Nephron progenitor cell (in vitro differentiated cells): ENCODE results near the gene RPUSD2.

ENCODE experiments used
- DNase-seq: peaks from one replicate; pipeline ENCODE4 v3.0.0; 2021
- H3K27ac Mint-ChIP-seq: 2 replicates; pipeline ENCODE4 v1.8.0; 2021; ENCODE audit warnings: mild to moderate bottlenecking, moderate library complexity, mixed read lengths
- H3K27me3 Mint-ChIP-seq: 2 replicates; pipeline ENCODE4 v1.8.0; 2021; ENCODE audit warnings: mild to moderate bottlenecking, low read depth, mixed read lengths; ENCODE audit not compliant: poor library complexity
- H3K36me3 Mint-ChIP-seq: 2 replicates; pipeline ENCODE4 v1.8.0; 2021; ENCODE audit warnings: low read depth, mixed read lengths
- H3K4me1 Mint-ChIP-seq: 2 replicates; pipeline ENCODE4 v1.8.0; 2021; ENCODE audit warnings: mixed read lengths
- H3K4me3 Mint-ChIP-seq: 2 replicates; pipeline ENCODE4 v1.8.0; 2021; ENCODE audit warnings: mild to moderate bottlenecking, moderate library complexity, mixed read lengths
- H3K9me3 Mint-ChIP-seq: 2 replicates; pipeline ENCODE4 v1.8.0; 2021; ENCODE audit warnings: mild to moderate bottlenecking, moderate library complexity, mixed read lengths
- CTCF ChIP-seq: fragments of 200-600 bp; sonication (generic); IDR thresholded peaks from 2 replicates; pipeline ENCODE4 v1.5.0; 2021; ENCODE audit warnings: antibody characterized with exemption

Gene RPUSD2

GRCh38 chr15:40548610-40549009 lies 20.5 kb upstream of the RPUSD2 start:
- Mint-ChIP-seq H3K4me1 (peaks cover 20% of the 10 kb centered on the region), H3K36me3 (peaks cover 24% of the 10 kb centered on the region), H3K27ac (peak overlapping the region; percentile 62), H3K9me3 (no peaks in the 10 kb centered on the region), H3K4me3 (no peak overlapping the region), H3K27me3 (peaks cover under 1% of the 10 kb centered on the region)
- DNase-seq = no peak
- TF ChIP-seq CTCF = no peak

GRCh38 chr15:40549894-40550293 lies 19.2 kb upstream of the RPUSD2 start:
- no peak overlapping the region for H3K27ac Mint-ChIP-seq
- no peak for DNase-seq

GRCh38 chr15:40550341-40551037 lies 18.6 kb upstream of the RPUSD2 start:
- Mint-ChIP-seq H3K27me3 (peaks cover 2% of the 10 kb centered on the region), H3K36me3 (peaks cover 30% of the 10 kb centered on the region), H3K27ac (no peak overlapping the region), H3K4me3 (no peak overlapping the region), H3K9me3 (no peaks in the 10 kb centered on the region), H3K4me1 (peaks cover 32% of the 10 kb centered on the region)
- no peak for TF ChIP-seq CTCF
- no peak for DNase-seq

More at GRCh38 chr15:40549894-40550293, 19.2 kb upstream of the RPUSD2 start:
- Mint-ChIP-seq H3K27me3 (peaks cover 2% of the 10 kb centered on the region), H3K9me3 (no peaks in the 10 kb centered on the region), H3K4me3 (no peak overlapping the region), H3K4me1 (peaks cover 28% of the 10 kb centered on the region), H3K36me3 (peaks cover 24% of the 10 kb centered on the region)
- no peak for TF ChIP-seq CTCF

DNA sequence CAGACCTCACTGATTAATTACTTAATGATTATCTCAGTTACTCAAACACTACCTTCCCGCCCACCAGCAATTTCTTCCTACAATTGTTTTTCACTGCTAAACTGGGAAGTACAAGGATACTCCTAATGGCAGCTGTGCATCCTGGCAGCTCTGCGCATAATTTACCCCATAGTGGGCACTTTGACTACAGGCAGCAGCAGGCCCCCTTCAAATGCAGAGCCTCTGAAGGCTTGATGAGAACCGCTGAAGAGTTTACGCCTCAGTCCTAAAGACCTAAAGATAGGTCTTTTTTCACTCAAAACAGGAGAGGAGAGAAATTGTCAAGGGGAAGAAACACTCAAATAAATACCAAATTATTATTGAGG lies 15.0 kb upstream of the RPUSD2 start:
- Mint-ChIP-seq H3K27me3 (peaks cover 2% of the 10 kb centered on the region), H3K27ac (peak overlapping the region; percentile 84), H3K9me3 (no peaks in the 10 kb centered on the region), H3K4me1 (peaks cover 47% of the 10 kb centered on the region), H3K4me3 (peak overlapping the region; percentile 19), H3K36me3 (peaks cover 50% of the 10 kb centered on the region)
- TF ChIP-seq CTCF = no peak
- no peak for DNase-seq

DNA sequence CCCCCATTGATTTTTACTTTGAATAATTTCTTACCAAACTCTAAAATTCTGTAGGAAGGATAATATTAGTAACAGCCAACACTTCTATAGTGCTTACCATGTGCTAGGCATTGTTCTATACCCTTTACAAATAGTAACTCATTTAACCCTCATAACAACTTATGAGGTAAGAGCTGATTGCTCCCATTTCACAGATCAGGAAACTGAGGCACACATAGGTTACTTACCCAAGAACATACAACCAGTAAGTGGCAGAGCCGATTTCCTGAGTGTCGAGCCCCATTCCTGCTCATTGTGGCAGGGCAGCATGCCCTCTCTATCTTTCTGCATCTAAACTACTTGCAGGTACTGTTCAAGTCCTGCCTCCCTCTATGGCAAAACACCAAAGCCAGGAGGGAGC lies 13.2 kb upstream of the RPUSD2 start:
- H3K9me3 Mint-ChIP-seq = no peaks in the 10 kb centered on the region
- peaks cover 45% of the 10 kb centered on the region for H3K4me1 Mint-ChIP-seq
- peaks cover 49% of the 10 kb centered on the region for H3K36me3 Mint-ChIP-seq
- no peak overlapping the region for H3K27ac Mint-ChIP-seq
- TF ChIP-seq CTCF = no peak
- H3K27me3 Mint-ChIP-seq = peaks cover 2% of the 10 kb centered on the region
- no peak overlapping the region for H3K4me3 Mint-ChIP-seq
- no peak for DNase-seq
